Gastrocnemius medialis (tissue), 4 donors: ENCODE results near the gene PRELP.

ENCODE experiments used
- POLR2A ChIP-seq, 2 donors: fragments of 450-650 bp; IDR thresholded peaks; one replicate each; pipeline ENCODE4 v1.6.1; 2017; ENCODE audit warnings: antibody characterized with exemption in 2 of 2, mild to moderate bottlenecking in 2 of 2, moderate library complexity in 2 of 2
- TF ChIP-seq, protein P1 (sequence below), 5 experiments: fragments of 450-650 bp in 3 of 5; fragments of 200-600 bp in 2 of 5; sonication (generic) in 2 of 5; IDR thresholded peaks in 4 of 5; conservative IDR thresholded peaks in 1 of 5; 1 replicate in 4 of 5; 2 replicates in 1 of 5; pipeline ENCODE4 v1.5.1; 2016 to 2019; ENCODE audit warnings: antibody characterized with exemption in 5 of 5, mild to moderate bottlenecking in 3 of 5, moderate library complexity in 3 of 5

DNA sequence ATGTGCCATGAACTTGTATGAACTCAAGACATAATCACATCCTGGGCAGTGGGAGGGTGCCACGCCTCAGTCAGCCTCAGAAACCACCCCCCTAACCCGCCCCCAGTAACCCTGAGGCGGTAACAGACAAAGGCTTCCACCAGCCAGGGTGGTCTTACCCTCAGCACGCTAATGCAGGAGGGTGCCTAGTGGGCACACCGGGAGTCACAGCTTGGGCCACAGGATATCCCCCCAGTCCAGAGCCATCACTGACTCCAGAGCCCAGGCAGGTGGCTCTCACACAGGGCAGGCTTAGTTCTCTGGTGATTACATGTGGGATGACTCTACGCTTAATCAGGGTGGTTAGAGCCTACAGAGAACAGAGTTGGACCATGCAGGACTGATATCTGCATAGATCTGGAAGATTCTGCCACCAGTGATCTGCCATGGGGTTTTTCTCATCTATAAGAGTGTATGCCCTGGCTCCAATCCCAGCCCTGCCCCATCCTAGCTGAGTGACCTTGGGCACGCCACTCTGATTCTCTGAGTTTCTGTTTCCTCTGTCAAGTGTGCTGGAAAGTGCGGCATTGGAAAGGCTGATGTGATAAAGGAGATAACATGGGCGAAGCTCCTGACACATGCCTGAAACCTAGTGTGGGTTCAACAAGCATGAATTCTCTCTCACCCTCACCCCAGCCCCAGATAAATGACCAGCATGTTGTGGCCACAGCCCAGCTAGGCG lies 45.6 kb downstream of the PRELP start:
- TF ChIP-seq, protein P1, sequence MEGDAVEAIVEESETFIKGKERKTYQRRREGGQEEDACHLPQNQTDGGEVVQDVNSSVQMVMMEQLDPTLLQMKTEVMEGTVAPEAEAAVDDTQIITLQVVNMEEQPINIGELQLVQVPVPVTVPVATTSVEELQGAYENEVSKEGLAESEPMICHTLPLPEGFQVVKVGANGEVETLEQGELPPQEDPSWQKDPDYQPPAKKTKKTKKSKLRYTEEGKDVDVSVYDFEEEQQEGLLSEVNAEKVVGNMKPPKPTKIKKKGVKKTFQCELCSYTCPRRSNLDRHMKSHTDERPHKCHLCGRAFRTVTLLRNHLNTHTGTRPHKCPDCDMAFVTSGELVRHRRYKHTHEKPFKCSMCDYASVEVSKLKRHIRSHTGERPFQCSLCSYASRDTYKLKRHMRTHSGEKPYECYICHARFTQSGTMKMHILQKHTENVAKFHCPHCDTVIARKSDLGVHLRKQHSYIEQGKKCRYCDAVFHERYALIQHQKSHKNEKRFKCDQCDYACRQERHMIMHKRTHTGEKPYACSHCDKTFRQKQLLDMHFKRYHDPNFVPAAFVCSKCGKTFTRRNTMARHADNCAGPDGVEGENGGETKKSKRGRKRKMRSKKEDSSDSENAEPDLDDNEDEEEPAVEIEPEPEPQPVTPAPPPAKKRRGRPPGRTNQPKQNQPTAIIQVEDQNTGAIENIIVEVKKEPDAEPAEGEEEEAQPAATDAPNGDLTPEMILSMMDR (IDR thresholded peaks at IDR 0.05 in 4 of 5, conservative IDR thresholded peaks at IDR 0.05 in 1 of 5), result no peak
- no peak for TF ChIP-seq POLR2A (IDR thresholded peaks at IDR 0.05)
